Effector memory CD4-positive, alpha-beta T cell (primary cell): ENCODE results near the gene CDKAL1.
"Not testable (repeated sequence)": the region's sequence is repeated elsewhere in the genome, so short reads cannot be mapped to it uniquely, and the experiment has no call there.

Source experiments
- DNase-seq, 3 donors: peaks; one replicate each; pipeline ENCODE4 v3.0.0-alpha.2; 2020
- H3K27ac ChIP-seq: 2 replicates; pipeline ENCODE4 v1.7.0; 2013; ENCODE audit warnings: mild to moderate bottlenecking, low read length, moderate library complexity; ENCODE audit not compliant: insufficient read depth, poor library complexity, severe bottlenecking
- H3K27me3 ChIP-seq: replicated peaks from 2 replicates; pipeline ENCODE4 v1.7.0; 2013; ENCODE audit warnings: mild to moderate bottlenecking, low read length; ENCODE audit not compliant: insufficient read depth, control insufficient read depth, poor library complexity, severe bottlenecking
- H3K36me3 ChIP-seq: 2 replicates; pipeline ENCODE4 v1.7.0; 2013; ENCODE audit warnings: mild to moderate bottlenecking, low read length, moderate library complexity; ENCODE audit not compliant: control insufficient read depth, insufficient read depth
- H3K4me1 ChIP-seq: 2 replicates; pipeline ENCODE4 v1.7.0; 2013; ENCODE audit warnings: low read length, mild to moderate bottlenecking; ENCODE audit not compliant: control insufficient read depth, insufficient read depth, poor library complexity, severe bottlenecking
- H3K4me3 ChIP-seq: 2 replicates; pipeline ENCODE4 v1.7.0; 2013; ENCODE audit warnings: low read length, low read depth, mild to moderate bottlenecking; ENCODE audit not compliant: insufficient read depth, poor library complexity, severe bottlenecking
- H3K9me3 ChIP-seq: 2 replicates; pipeline ENCODE4 v1.7.0; 2013; ENCODE audit warnings: mild to moderate bottlenecking, low read length, moderate library complexity; ENCODE audit not compliant: control insufficient read depth

Gene CDKAL1

DNA sequence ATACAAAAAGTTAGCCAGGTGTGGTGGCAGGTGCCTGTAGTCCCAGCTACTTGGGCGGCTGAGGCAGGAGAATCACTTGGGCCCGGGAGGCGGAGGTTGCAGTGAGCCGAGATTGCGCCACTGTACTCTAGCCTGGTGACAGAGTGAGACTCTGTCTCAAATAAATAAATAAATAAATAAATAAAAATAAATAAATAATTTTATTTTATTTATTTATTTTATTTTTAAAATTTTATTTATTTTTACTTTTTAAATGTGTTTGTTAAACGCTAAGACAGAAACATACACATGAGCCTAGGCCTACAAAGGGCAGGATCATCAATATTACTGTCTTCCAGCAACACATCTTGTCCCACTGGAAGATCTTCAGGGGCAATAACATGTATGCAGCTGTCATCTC, 111.3 kb downstream of the CDKAL1 start:
- H3K4me1 ChIP-seq, H3K36me3 ChIP-seq, H3K4me3 ChIP-seq, H3K27ac ChIP-seq, H3K27me3 ChIP-seq, H3K9me3 ChIP-seq, DNase-seq: not testable (repeated sequence)

DNA sequence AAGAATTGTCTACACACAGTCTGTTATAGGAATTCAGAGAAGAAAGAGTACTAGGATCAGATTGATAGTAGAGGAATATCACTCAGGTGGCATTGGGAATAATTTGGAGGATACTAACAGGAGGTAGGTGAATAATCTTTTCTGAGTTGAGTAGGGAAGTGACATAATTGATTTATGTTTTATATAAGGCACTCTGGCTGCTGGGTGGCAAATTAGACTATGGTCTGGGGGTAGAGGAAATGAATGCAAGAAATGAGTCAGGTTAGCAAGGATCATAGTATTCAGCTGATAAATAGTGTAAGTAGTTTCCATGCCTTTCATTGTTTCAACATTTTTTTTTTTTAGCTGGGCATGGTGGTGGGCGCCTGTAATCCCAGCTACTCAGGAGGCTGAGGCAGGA, 113.3 kb downstream of the CDKAL1 start:
- Histone ChIP-seq H3K4me3 (no peak overlapping the region), H3K9me3 (no peaks in the 10 kb centered on the region)
- no peak for DNase-seq

DNA sequence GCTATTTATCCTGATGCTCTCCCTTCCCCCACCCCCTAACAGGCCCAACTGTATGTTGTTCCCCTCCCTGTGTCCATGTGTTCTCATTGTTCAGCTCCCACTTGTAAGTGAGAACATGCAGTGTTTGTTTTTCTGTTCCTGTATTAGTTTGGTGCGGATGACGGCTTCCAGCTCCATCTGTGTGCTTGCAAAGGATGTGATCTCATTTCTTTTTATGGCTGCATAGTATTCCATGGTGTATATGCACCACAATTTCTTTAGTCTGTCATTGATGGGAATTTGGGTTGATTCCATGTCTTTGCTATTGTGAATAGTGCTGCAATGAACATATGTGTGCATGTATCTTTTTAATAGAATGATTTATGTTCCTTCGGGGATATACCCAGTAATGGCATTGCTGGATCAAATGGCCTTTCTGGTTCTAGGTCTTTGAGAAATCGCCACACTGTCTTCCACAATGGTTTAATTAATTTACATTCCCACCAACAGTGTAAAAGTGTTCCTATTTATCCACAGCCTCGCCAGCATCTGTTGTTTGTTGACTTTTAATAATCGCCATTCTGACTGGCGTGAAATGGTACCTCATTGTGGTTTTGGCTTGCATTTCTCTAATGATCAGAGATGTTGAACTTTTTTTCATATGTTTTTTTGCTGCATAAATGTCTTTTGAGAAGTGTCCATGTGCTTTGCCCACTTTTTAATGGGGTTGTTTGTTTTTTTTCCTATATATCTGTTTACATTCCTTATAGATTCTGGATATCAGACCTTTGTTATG, 115.6 kb downstream of the CDKAL1 start:
- H3K27me3 ChIP-seq, H3K36me3 ChIP-seq, H3K9me3 ChIP-seq, DNase-seq, H3K4me1 ChIP-seq, H3K27ac ChIP-seq, H3K4me3 ChIP-seq: not testable (repeated sequence)

More for the DNA sequence above, 113.3 kb downstream of the CDKAL1 start:
- H3K27me3 ChIP-seq: no peaks in the 10 kb centered on the region
- H3K27ac ChIP-seq: no peak overlapping the region
- H3K36me3 ChIP-seq: no peaks in the 10 kb centered on the region
- H3K4me1 ChIP-seq: no peaks in the 10 kb centered on the region

DNA sequence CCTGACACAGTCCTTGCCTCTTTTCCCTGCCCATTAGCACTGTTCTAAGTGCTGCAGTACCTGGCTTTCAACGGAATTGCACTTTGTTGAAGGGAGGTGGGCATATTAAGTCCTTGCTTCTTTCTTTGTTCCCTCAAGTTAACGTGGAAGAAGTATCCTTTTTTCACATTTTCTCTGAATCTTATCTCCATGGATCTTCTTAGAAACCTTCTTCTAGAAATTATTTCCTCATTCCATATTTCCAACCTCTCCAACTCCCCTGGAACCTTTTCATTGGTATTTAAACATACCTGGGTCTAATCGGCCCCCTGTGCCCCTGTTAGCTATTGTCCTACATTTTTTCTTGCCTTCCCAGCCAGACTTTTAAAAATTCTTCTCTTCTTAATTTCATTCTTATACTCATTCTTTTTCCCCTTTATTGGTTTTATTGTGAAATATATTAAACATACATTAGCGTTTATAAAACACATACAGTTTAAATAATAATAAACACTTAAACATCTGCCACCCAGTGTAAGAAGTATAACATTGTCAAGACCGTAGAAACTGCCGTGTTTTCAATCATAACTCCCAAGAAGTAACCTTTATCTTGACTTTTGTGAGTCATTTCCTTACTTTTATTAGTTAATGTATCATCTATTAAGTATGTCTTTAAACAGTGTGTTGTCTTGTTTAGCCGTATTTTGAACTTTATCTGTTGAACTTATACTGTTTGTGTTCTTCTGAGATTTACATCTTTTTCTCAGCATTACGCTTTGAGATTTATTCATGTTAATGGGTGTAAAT, 118.2 kb downstream of the CDKAL1 start:
- no peak for DNase-seq
- H3K4me3 ChIP-seq: no peak overlapping the region
- H3K36me3 ChIP-seq: no peaks in the 10 kb centered on the region
- no peaks in the 10 kb centered on the region for H3K9me3 ChIP-seq
- H3K27me3 ChIP-seq: no peaks in the 10 kb centered on the region
- H3K4me1 ChIP-seq: no peaks in the 10 kb centered on the region
- H3K27ac ChIP-seq: no peak overlapping the region

DNA sequence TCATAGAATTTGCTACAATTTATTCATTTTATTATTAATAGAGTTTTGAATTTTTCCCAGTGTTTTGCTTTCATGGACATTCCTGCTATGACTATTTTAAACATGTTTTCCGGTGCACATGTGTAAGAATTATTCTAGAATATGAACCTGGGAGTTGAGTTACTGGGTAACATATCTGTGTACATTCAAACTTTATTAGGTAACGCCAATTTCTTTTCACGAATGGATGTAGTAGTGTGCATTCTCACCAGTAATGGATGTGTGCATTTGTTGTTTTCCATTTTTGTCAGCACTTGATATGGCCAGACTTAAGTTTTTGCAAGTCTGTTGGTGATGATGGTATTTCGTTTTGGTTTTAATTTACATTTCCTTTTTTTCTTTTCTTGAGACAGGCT, 118.8 kb downstream of the CDKAL1 start:
- Histone ChIP-seq H3K27me3 (no peaks in the 10 kb centered on the region), H3K4me3 (no peak overlapping the region), H3K9me3 (no peaks in the 10 kb centered on the region), H3K4me1 (no peaks in the 10 kb centered on the region), H3K36me3 (no peaks in the 10 kb centered on the region), H3K27ac (no peak overlapping the region)
- no peak for DNase-seq

DNA sequence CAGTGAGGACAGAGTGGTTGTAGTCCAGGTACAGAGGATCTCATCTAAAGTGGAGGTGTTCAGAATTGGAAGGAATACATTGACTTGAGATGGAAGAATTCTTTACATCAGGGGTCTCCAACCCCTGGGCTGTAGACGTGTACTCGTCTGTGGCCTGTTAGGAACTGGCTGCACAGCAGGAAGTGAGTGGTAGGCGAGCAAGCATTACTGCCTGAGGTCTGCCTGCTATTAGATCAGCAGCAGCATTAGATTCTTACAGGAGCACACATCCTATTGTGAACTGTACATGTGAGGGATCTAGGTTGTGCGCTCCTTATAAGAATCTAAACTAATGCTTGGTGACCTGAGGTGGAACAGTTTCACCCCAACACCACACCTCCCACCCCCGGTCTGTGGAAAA, 121.1 kb downstream of the CDKAL1 start:
- peaks cover under 1% of the 10 kb centered on the region for H3K4me1 ChIP-seq
- H3K27me3 ChIP-seq: no peaks in the 10 kb centered on the region
- no peak overlapping the region for H3K4me3 ChIP-seq
- no peaks in the 10 kb centered on the region for H3K9me3 ChIP-seq
- DNase-seq: no peak
- H3K27ac ChIP-seq: no peak overlapping the region
- no peaks in the 10 kb centered on the region for H3K36me3 ChIP-seq

DNA sequence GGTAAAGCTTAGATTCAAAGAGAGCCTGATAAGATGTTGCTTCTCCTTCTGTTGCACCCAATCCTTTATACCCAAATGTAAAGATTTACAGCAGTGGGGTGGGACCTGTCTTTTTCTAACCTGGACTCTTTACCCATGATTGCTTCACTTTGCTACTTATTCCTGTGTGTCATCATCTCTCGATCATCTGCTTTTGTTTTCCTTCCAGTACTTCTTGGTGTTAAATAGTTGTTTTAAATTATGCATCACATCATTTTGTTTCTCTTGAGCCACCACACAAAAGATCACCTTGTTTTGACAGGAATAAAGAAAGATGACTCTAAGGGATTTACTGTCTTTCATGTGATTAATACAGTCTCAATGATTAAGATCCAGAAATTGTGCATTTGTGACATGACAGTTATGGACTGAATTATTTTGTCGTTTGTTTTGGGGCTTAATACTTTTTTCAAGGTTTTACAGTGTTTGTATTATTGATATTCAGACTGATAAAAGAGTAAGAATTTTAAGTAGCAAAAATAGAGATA, 123.1 kb downstream of the CDKAL1 start:
- Histone ChIP-seq H3K4me3 (no peak overlapping the region), H3K27ac (no peak overlapping the region), H3K27me3 (no peaks in the 10 kb centered on the region), H3K36me3 (no peaks in the 10 kb centered on the region), H3K9me3 (no peaks in the 10 kb centered on the region), H3K4me1 (peaks cover 3% of the 10 kb centered on the region)
- no peak for DNase-seq

DNA sequence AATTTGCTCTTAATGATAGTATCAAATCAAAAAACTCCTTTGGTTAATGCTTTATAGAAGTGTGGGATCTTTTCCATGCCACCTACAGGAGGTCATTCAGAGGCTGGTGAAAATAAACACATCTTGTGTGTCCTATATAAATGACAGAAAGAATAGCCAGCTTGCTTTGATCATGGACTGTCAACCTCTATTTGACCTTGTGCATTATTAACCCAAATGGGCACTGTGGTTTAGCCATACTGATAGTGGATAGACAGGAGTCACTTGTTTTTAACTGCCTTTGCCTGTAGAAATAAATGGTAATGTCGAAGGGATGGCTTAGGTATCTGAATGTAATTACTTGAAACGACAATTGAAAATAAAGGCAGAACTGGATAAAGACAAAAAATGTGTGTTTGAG, 123.8 kb downstream of the CDKAL1 start:
- H3K4me1 ChIP-seq: peaks cover 3% of the 10 kb centered on the region
- no peaks in the 10 kb centered on the region for H3K36me3 ChIP-seq
- H3K27me3 ChIP-seq: no peaks in the 10 kb centered on the region
- no peak for DNase-seq
- H3K4me3 ChIP-seq: no peak overlapping the region
- H3K9me3 ChIP-seq: no peaks in the 10 kb centered on the region
- no peak overlapping the region for H3K27ac ChIP-seq

DNA sequence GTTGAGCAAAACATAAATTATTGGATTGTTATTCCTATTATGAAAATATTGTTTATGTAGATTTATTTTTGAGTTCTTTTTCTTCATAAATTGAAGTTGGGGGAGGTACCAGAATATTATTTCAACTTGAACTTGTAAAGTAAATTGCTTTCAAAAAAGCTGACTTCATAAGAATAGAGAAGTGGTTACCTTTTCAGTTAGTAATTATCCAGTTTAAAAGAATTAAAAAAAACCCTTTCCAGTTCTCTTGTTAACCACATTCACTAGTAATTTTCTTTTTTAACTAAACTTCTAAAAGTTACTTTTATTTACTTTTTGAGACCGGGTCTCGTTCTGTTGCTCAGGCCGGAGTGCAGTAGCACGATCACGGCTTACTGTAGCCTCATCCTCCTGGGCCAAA, 124.3 kb downstream of the CDKAL1 start:
- DNase-seq: no peak
- Histone ChIP-seq H3K36me3 (no peaks in the 10 kb centered on the region), H3K4me3 (no peak overlapping the region)

DNA sequence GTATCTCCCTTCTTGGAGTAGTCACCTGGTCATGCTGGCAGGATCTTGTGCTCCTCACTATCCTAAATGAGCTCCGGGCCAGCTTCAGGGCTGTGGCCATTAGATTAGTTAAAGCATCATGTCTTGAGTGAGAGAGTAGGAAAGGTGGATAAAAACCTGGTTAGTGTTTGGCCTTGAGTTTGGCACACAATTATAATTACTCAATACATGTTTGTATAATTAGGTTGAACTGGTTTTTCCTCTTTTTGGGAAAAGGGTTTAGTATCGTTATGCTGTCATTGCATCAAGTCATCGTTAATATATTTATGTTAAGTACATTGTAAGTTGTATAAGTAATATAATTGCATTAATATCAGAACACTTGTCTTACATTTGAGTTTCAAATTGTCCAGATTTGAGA, 126.3 kb downstream of the CDKAL1 start:
- peaks cover 3% of the 10 kb centered on the region for H3K4me1 ChIP-seq

More for the DNA sequence above, 124.3 kb downstream of the CDKAL1 start:
- Histone ChIP-seq H3K27ac (no peak overlapping the region), H3K9me3 (no peaks in the 10 kb centered on the region), H3K4me1 (peaks cover 3% of the 10 kb centered on the region), H3K27me3 (no peaks in the 10 kb centered on the region)

More for the DNA sequence above, 126.3 kb downstream of the CDKAL1 start:
- Histone ChIP-seq H3K4me3 (no peak overlapping the region), H3K9me3 (no peaks in the 10 kb centered on the region), H3K36me3 (no peaks in the 10 kb centered on the region), H3K27ac (no peak overlapping the region), H3K27me3 (no peaks in the 10 kb centered on the region)
- DNase-seq: no peak
